SK-N-SH (cell line): ENCODE data around the gene MYH3. TPM values are rescaled to one million over a fixed set of nuclear protein-coding genes. Genes with fewer than 3 reads are reported as not detected.
A peak's percentile ranks its signal among the peaks of the same experiment; 100 is the strongest.

Experiments
- CTCF ChIA-PET: fragments of 300-600, 350-600 bp; formaldehyde crosslinking; extraction: SDS; loops from one replicate; lab custom pipeline; 2021; lab: Yijun Ruan, JAX
- POLR2A ChIA-PET: fragments of 350-600 bp; sonication (Branson Sonifier 250); formaldehyde crosslinking; extraction: SDS; loops from one replicate; lab custom pipeline; 2020; ENCODE audit warnings: antibody characterized with exemption, inconsistent platforms; lab: Yijun Ruan, JAX
- DNase-seq: peaks from one replicate; pipeline ENCODE4 v3.0.0; 2012
- H2AFZ ChIP-seq: fragments of 200-600 bp; sonication (generic); 2 replicates; pipeline ENCODE4 v1.8.1; 2016; ENCODE audit warnings: antibody characterized with exemption, mild to moderate bottlenecking, low read depth
- H3F3A ChIP-seq: fragments of 200-600 bp; sonication (generic); replicated peaks from 2 replicates; pipeline ENCODE3; 2016; ENCODE audit warnings: antibody characterized with exemption, mild to moderate bottlenecking; ENCODE audit not compliant: insufficient read depth
- H3K27ac ChIP-seq, 2 experiments: fragments of 200-500 bp in 1 of 2; fragments of 200-600 bp in 1 of 2; sonication (Bioruptor generic) in 1 of 2; sonication (generic), shearing (Covaris generic) in 1 of 2; 2 replicates each; pipeline versions ENCODE4 v1.5.1 to v1.6.1; 2014 to 2016; ENCODE audit warnings: low read depth in 2 of 2, inconsistent platforms in 1 of 2, low read length in 1 of 2, mild to moderate bottlenecking in 1 of 2, mixed read lengths in 1 of 2
- H3K27me3 ChIP-seq: fragments of 200-600 bp; sonication (generic), shearing (Covaris generic); 2 replicates; pipeline ENCODE4 v1.6.1; 2016; ENCODE audit warnings: mixed run types; ENCODE audit not compliant: insufficient read depth
- H3K36me3 ChIP-seq, 2 experiments: fragments of 200-500 bp in 1 of 2; fragments of 200-600 bp in 1 of 2; sonication (Bioruptor generic) in 1 of 2; sonication (generic) in 1 of 2; replicated peaks in 1 of 2; 2 replicates each; pipeline versions ENCODE3 to v1.5.1; 2014 to 2016; ENCODE audit warnings: low read length in 1 of 2, mild to moderate bottlenecking in 1 of 2; ENCODE audit not compliant: insufficient read depth in 2 of 2, control insufficient read depth in 1 of 2
- H3K4me1 ChIP-seq, 2 experiments: fragments of 200-500 bp in 1 of 2; fragments of 200-600 bp in 1 of 2; sonication (Bioruptor generic) in 1 of 2; sonication (generic), shearing (Covaris generic) in 1 of 2; 2 replicates each; pipeline versions ENCODE4 v1.5.1 to v1.6.1; 2014 to 2016; ENCODE audit warnings: low read depth in 1 of 2, low read length in 1 of 2, mixed run types in 1 of 2; ENCODE audit not compliant: insufficient read depth in 2 of 2, control insufficient read depth in 1 of 2
- H3K4me2 ChIP-seq: fragments of 200-600 bp; sonication (generic), shearing (Covaris generic); 2 replicates; pipeline ENCODE4 v1.6.1; 2017; ENCODE audit warnings: mixed run types
- H3K4me3 ChIP-seq, 2 experiments: fragments of 200-500 bp in 1 of 2; fragments of 200-600 bp in 1 of 2; sonication (Bioruptor generic) in 1 of 2; sonication (generic), shearing (Covaris generic) in 1 of 2; 2 replicates each; pipeline versions ENCODE4 v1.5.1 to v1.8.1; 2014 to 2016; ENCODE audit warnings: low read depth in 2 of 2, inconsistent platforms in 1 of 2, low read length in 1 of 2, mild to moderate bottlenecking in 1 of 2, mixed read lengths in 1 of 2, moderate library complexity in 1 of 2
- H3K79me2 ChIP-seq: fragments of 200-600 bp; sonication (generic); 2 replicates; pipeline ENCODE4 v1.8.1; 2017; ENCODE audit warnings: mild to moderate bottlenecking; ENCODE audit not compliant: insufficient read depth
- H3K9ac ChIP-seq: fragments of 200-600 bp; sonication (generic); 2 replicates; pipeline ENCODE4 v1.6.1; 2017; ENCODE audit warnings: mixed run types
- H3K9me2 ChIP-seq: fragments of 200-600 bp; sonication (generic); 2 replicates; pipeline ENCODE4 v1.6.1; 2017; ENCODE audit warnings: mixed run types
- H3K9me3 ChIP-seq: fragments of 200-600 bp; sonication (generic); 2 replicates; pipeline ENCODE4 v1.6.1; 2017; ENCODE audit warnings: mixed run types, mild to moderate bottlenecking, moderate library complexity
- H4K20me1 ChIP-seq: fragments of 200-600 bp; sonication (generic); 2 replicates; pipeline ENCODE4 v1.6.1; 2017; ENCODE audit warnings: mild to moderate bottlenecking, mixed run types; ENCODE audit not compliant: insufficient read depth
- CHD2 ChIP-seq: fragments of 150-350 bp; IDR thresholded peaks from 2 replicates; pipeline ENCODE4 v1.6.1; 2018; ENCODE audit warnings: low read length; ENCODE audit not compliant: partially characterized antibody
- EZH2phosphoT487 ChIP-seq: fragments of 200-600 bp; sonication (generic); IDR thresholded peaks from 2 replicates; pipeline ENCODE4 v1.6.1; 2017; ENCODE audit warnings: low read depth, mixed run types, mild to moderate bottlenecking, antibody characterized with exemption, moderate library complexity, borderline replicate concordance
- FOSL2 ChIP-seq: IDR thresholded peaks from 2 replicates; pipeline ENCODE4 v1.4.0; 2012; ENCODE audit warnings: low read depth, mild to moderate bottlenecking, moderate library complexity, borderline replicate concordance
- FOXJ3 ChIP-seq: sonication (generic); formaldehyde crosslinking; IDR thresholded peaks from 2 replicates; pipeline ENCODE4 v1.5.1; 2020; ENCODE audit warnings: mild to moderate bottlenecking, missing genetic modification reagents
- GABPA ChIP-seq: IDR thresholded peaks from 2 replicates; pipeline ENCODE4 v1.4.0; 2012; ENCODE audit warnings: low read depth, mild to moderate bottlenecking
- GATA2 ChIP-seq: sonication (generic); formaldehyde crosslinking; IDR thresholded peaks from 2 replicates; pipeline ENCODE4 v1.5.0; 2020; ENCODE audit warnings: mild to moderate bottlenecking, missing genetic modification reagents
- IRF3 ChIP-seq: fragments of 150-350 bp; IDR thresholded peaks from 2 replicates; pipeline ENCODE4 v1.6.1; 2016; ENCODE audit warnings: mild to moderate bottlenecking, low read depth, low read length
- JUND ChIP-seq: IDR thresholded peaks from 2 replicates; pipeline ENCODE4 v1.4.0; 2012
- MAX ChIP-seq: IDR thresholded peaks from 2 replicates; pipeline ENCODE4 v1.4.0; 2012; ENCODE audit warnings: low read depth
- MEF2A ChIP-seq: IDR thresholded peaks from 2 replicates; pipeline ENCODE4 v1.4.0; 2012; ENCODE audit warnings: low read depth, borderline replicate concordance
- NRF1 ChIP-seq: IDR thresholded peaks from 2 replicates; pipeline ENCODE4 v1.6.1; 2012; ENCODE audit warnings: low read depth, mild to moderate bottlenecking, low read length
- RAD21 ChIP-seq: IDR thresholded peaks from 2 replicates; pipeline ENCODE4 v1.6.1; 2012; ENCODE audit warnings: mild to moderate bottlenecking, low read length
- RXRA ChIP-seq: IDR thresholded peaks from 2 replicates; pipeline ENCODE4 v1.4.0; 2012; ENCODE audit warnings: low read depth, mild to moderate bottlenecking, borderline replicate concordance
- SIN3A ChIP-seq: IDR thresholded peaks from 2 replicates; pipeline ENCODE4 v1.6.1; 2012; ENCODE audit warnings: low read depth, mild to moderate bottlenecking, low read length, moderate library complexity, borderline replicate concordance
- TAF1 ChIP-seq: IDR thresholded peaks from 2 replicates; pipeline ENCODE4 v1.6.1; 2012; ENCODE audit warnings: low read depth, mild to moderate bottlenecking, low read length, moderate library complexity, borderline replicate concordance
- TCF12 ChIP-seq: IDR thresholded peaks from 2 replicates; pipeline ENCODE4 v1.4.0; 2012
- USF1 ChIP-seq: IDR thresholded peaks from 2 replicates; pipeline ENCODE4 v1.4.0; 2012; ENCODE audit warnings: low read depth, borderline replicate concordance
- YY1 ChIP-seq: IDR thresholded peaks from 2 replicates; pipeline ENCODE4 v1.4.0; 2012; ENCODE audit warnings: low read depth, mild to moderate bottlenecking
- WGBS: methylation state at CpG from one replicate; pipeline ENCODE4 v1.1.6; 2017; ENCODE audit warnings: low lambda C conversion rate; 5-methylcytosine and 5-hydroxymethylcytosine counted together
- polyA plus RNA-seq, 3 experiments: library from polyadenylated mRNA; depleted of rRNA; stranded (reverse); fragments of >200 nt; gene quantifications; 2 replicates each; pipeline ENCODE4 v1.2.3, GENCODE V29; 2012
- TF ChIP-seq, protein P1 (sequence below): fragments of 150-350 bp; IDR thresholded peaks from 2 replicates; pipeline ENCODE4 v1.6.1; 2017; ENCODE audit warnings: antibody characterized with exemption, low read length, low read depth, borderline replicate concordance
- TF ChIP-seq, protein P2 (sequence below): fragments of 200-600 bp; sonication (generic); IDR thresholded peaks from 2 replicates; pipeline ENCODE4 v1.6.1; 2017; ENCODE audit warnings: antibody characterized with exemption, mild to moderate bottlenecking, moderate library complexity
- TF ChIP-seq, protein P3 (sequence below): IDR thresholded peaks from 2 replicates; pipeline ENCODE4 v1.4.0; 2012; ENCODE audit warnings: low read depth, borderline replicate concordance

The MYH3 gene
- polyA plus RNA-seq, 1 of the 3 experiments (the other 2 are of a cell fraction), result 2.7 TPM

DNA sequence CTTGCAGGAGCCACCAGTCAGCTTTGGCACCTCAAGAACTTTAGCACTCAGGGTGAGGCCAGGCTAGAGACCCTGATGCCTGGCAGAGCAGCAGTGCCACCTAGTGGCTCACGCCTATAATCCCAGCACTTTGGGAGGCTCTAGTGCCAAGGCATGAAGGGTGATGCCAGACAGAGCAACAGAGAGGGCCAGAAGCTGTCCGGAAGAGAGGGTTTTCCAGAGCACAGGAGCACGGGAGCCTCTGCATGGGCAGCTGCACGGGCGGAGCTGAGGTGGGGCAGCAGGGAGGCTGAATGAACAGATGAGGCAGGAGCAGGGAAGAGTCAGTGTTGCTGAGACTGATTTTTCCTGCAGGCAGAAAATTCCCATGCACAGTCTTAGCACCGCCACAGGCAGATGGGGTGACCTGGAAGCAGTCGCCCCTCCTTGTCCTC lies 38.9 kb downstream of the MYH3 start (continued):
- TF ChIP-seq, protein P1, sequence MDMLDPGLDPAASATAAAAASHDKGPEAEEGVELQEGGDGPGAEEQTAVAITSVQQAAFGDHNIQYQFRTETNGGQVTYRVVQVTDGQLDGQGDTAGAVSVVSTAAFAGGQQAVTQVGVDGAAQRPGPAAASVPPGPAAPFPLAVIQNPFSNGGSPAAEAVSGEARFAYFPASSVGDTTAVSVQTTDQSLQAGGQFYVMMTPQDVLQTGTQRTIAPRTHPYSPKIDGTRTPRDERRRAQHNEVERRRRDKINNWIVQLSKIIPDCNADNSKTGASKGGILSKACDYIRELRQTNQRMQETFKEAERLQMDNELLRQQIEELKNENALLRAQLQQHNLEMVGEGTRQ, result no peak
- TF ChIP-seq RXRA (no peak), TCF12 (no peak), USF1 (no peak), IRF3 (no peak), MEF2A (no peak), RAD21 (peak; percentile 68), GATA2 (CRISPR knock-in tag) (no peak), FOSL2 (no peak), YY1 (no peak), EZH2phosphoT487 (no peak), SIN3A (no peak), JUND (no peak), NRF1 (no peak)
- TF ChIP-seq, protein P2, sequence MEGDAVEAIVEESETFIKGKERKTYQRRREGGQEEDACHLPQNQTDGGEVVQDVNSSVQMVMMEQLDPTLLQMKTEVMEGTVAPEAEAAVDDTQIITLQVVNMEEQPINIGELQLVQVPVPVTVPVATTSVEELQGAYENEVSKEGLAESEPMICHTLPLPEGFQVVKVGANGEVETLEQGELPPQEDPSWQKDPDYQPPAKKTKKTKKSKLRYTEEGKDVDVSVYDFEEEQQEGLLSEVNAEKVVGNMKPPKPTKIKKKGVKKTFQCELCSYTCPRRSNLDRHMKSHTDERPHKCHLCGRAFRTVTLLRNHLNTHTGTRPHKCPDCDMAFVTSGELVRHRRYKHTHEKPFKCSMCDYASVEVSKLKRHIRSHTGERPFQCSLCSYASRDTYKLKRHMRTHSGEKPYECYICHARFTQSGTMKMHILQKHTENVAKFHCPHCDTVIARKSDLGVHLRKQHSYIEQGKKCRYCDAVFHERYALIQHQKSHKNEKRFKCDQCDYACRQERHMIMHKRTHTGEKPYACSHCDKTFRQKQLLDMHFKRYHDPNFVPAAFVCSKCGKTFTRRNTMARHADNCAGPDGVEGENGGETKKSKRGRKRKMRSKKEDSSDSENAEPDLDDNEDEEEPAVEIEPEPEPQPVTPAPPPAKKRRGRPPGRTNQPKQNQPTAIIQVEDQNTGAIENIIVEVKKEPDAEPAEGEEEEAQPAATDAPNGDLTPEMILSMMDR, result peak; percentile 95

- CTCF ChIA-PET, result interaction anchor here (0.6 to 9.5 kb wide), 41 partner anchors 8 to 1307 kb away, joined by 3 to 155 read pairs (median 4); partner anchors contain the start of gene MYH3
- no peak overlapping the region for H2AFZ ChIP-seq
- TF ChIP-seq, protein P1, result no peak
- TF ChIP-seq, protein P3, sequence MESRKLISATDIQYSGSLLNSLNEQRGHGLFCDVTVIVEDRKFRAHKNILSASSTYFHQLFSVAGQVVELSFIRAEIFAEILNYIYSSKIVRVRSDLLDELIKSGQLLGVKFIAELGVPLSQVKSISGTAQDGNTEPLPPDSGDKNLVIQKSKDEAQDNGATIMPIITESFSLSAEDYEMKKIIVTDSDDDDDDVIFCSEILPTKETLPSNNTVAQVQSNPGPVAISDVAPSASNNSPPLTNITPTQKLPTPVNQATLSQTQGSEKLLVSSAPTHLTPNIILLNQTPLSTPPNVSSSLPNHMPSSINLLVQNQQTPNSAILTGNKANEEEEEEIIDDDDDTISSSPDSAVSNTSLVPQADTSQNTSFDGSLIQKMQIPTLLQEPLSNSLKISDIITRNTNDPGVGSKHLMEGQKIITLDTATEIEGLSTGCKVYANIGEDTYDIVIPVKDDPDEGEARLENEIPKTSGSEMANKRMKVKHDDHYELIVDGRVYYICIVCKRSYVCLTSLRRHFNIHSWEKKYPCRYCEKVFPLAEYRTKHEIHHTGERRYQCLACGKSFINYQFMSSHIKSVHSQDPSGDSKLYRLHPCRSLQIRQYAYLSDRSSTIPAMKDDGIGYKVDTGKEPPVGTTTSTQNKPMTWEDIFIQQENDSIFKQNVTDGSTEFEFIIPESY, result no peak
- TF ChIP-seq RXRA (no peak), FOXJ3 (CRISPR knock-in tag) (no peak), GABPA (no peak), MAX (no peak), SIN3A (no peak), CHD2 (no peak), TAF1 (no peak), EZH2phosphoT487 (no peak)
- TF ChIP-seq, protein P2, result no peak
Observed at GRCh38 chr17:10617120-10617505, 40.0 kb downstream of the MYH3 start.

More at GRCh38 chr17:10617120-10617505, 40.0 kb downstream of the MYH3 start:
- no peak overlapping the region for H3K9ac ChIP-seq
- POLR2A ChIA-PET, result no interaction called here
- peaks cover 2 to 13% of the 10 kb centered on the region in 2 experiments; a peak in 3 of 4 replicates for H3K4me1 ChIP-seq
- H3K79me2 ChIP-seq, result no peaks in the 10 kb centered on the region
- H3K36me3 ChIP-seq, result no peaks in the 10 kb centered on the region
- WGBS, result 72% methylated on average over 6 of the region's 6 CpGs
- no peaks in the 10 kb centered on the region for H3K27me3 ChIP-seq
- DNase-seq, result no peak
- H3K9me2 ChIP-seq, result no peaks in the 10 kb centered on the region
- H3K27ac ChIP-seq, result no peak overlapping the region
- no peak overlapping the region for H3K4me3 ChIP-seq
- H3K9me3 ChIP-seq, result no peaks in the 10 kb centered on the region
- H3K4me2 ChIP-seq, result no peak overlapping the region
- no peaks in the 10 kb centered on the region for H3F3A ChIP-seq
- H4K20me1 ChIP-seq, result no peaks in the 10 kb centered on the region
